Measurements from ENCODE around the gene SLC39A6.
A peak's percentile ranks its signal among the peaks of the same experiment; 100 is the strongest.
"Not testable (repeated sequence)": the region's sequence is repeated elsewhere in the genome, so short reads cannot be mapped to it uniquely, and the experiment has no call there.

SLC39A6 gene

GRCh38 chr18:36075862-36076587 lies 53.1 kb downstream of the SLC39A6 start:
- DNase-seq (ENCODE audit: low read depth), result peak; percentile 38
- H3K4me3 ChIP-seq (ENCODE audit: low read depth, low read length), result no peak overlapping the region
- TF ChIP-seq CTCF (IDR thresholded peaks at IDR 0.05; ENCODE audit: insufficient read depth, low read depth, low read length, missing control alignments), result no peak

- DNase-seq (ENCODE audit: low read depth), result no peak
- TF ChIP-seq CTCF (IDR thresholded peaks at IDR 0.05; ENCODE audit: insufficient read depth, low read depth, low read length, missing control alignments), result no peak
Observed at GRCh38 chr18:36074435-36074834, 54.7 kb downstream of the SLC39A6 start.

GRCh38 chr18:36073676-36074075 lies 55.5 kb downstream of the SLC39A6 start:
- no peak for TF ChIP-seq CTCF (IDR thresholded peaks at IDR 0.05; ENCODE audit: insufficient read depth, low read depth, low read length, missing control alignments)
- H3K4me3 ChIP-seq (ENCODE audit: low read depth, low read length), result no peak overlapping the region

More at GRCh38 chr18:36074435-36074834, 54.7 kb downstream of the SLC39A6 start:
- H3K4me3 ChIP-seq (ENCODE audit: low read depth, low read length), result no peak overlapping the region

GRCh38 chr18:36072406-36072805 lies 56.7 kb downstream of the SLC39A6 start:
- not testable (repeated sequence) for H3K4me3 ChIP-seq (ENCODE audit: low read depth, low read length); DNase-seq (ENCODE audit: low read depth)

More at GRCh38 chr18:36073676-36074075, 55.5 kb downstream of the SLC39A6 start:
- DNase-seq (ENCODE audit: low read depth), result no peak

DNA sequence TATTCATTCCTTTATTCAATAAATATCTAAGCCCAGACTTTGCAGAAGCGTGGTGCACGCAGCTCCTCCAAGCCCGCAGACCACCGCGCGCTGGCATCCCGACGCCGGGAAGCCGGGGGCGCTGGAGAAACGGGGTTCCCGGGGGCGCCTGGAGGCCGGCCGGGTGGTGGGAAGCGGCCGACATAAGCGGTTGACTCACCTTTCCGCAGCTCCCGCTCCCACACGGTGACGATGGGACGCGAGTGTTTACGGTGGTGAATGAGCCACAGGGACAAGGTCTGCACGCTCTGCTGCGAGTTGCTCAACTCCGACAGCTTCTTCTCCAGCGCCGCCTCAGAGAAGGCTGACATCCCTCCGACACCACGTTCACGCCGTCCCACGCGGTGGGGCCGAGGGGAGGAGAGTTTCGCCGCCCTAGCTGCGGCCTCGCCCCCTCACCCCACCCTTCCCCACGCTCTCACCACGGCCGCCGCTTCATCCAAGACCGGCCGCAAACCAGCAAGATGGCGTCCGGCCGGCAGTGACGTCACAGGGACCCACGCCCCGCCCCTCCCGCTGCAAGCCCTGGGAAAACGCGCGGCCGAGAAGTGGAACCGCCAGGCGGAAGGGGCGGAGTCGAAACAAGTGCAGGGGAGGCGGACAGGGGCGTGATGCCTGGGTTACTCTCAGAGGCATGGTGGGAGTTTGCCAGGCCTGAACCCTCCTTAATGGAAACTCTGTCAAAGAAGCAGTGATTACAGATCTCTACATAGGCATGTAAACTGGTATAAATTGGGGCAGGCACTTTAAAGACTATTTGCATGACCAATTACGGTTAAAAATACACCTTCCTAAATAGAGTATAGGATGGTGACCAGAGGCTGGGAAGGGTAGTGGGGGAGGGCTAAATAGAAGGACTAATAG lies 61.8 kb downstream of the SLC39A6 start, which contains the start of gene RPRD1A:
Gene RPRD1A (minus strand): TSS at position 505 of the 903 bp plus-strand sequence. CDS start 155 bp downstream, at position 350.
- no peak for TF ChIP-seq CTCF (IDR thresholded peaks at IDR 0.05; ENCODE audit: insufficient read depth, low read depth, low read length, missing control alignments)
- peak within 1 kb of the TSS; percentile 77 for H3K4me3 ChIP-seq (ENCODE audit: low read depth, low read length)
- DNase-seq (ENCODE audit: low read depth), result peak; percentile 98

- peak overlapping the region; percentile 77 for H3K4me3 ChIP-seq (ENCODE audit: low read depth, low read length)
- TF ChIP-seq CTCF (IDR thresholded peaks at IDR 0.05; ENCODE audit: insufficient read depth, low read depth, low read length, missing control alignments), result no peak
- DNase-seq (ENCODE audit: low read depth), result no peak
Observed at GRCh38 chr18:36066686-36067054, 62.5 kb downstream of the SLC39A6 start.

DNA sequence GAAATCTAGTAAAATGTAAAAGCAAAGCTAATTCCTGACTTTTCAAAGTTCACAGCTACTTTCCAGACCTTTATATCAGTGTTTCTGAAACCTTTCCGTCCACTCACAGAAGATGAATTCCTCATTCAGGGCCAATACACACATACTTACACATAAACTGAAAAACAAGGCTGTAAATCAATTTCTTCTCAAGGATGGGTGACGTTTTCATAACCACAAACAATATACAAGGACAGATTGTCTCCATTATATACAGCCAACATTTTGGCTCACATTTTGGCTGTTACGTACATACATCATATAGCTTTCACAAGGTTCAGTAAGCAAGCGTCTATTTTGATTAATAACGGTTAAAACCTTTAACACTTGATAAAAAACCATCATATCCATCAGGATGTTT lies 63.1 kb downstream of the SLC39A6 start:
- H3K4me3 ChIP-seq (ENCODE audit: low read depth, low read length), result peak overlapping the region; percentile 77
- TF ChIP-seq CTCF (IDR thresholded peaks at IDR 0.05; ENCODE audit: insufficient read depth, low read depth, low read length, missing control alignments), result no peak
- DNase-seq (ENCODE audit: low read depth), result no peak

DNA sequence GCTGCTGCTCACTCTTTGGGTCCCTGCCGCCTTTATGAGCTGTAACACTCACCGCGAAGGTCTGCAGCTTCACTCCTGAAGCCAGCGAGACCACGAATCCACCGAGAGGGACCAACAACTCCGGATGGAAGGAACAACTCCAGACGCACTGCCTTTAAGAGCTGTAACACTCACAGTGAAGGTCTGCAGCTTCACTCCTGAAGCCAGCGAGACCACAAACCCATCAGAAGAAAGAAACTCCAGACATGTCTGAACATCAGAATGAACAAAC lies 64.4 kb downstream of the SLC39A6 start:
- H3K4me3 ChIP-seq (ENCODE audit: low read depth, low read length); DNase-seq (ENCODE audit: low read depth): not testable (repeated sequence)
